CD4-positive, alpha-beta memory T cell (primary cell): ENCODE results near the gene IFITM2. TPM values are rescaled to one million over a fixed set of nuclear protein-coding genes. Genes with fewer than 3 reads are reported as not detected.
A peak's percentile ranks its signal among the peaks of the same experiment; 100 is the strongest.

ENCODE experiments used
- CTCF ChIA-PET: fragments of 350-600 bp; sonication (Branson Sonifier 250); formaldehyde crosslinking; loops from one replicate; lab custom pipeline; 2021; ENCODE audit warnings: inconsistent platforms; ENCODE audit not compliant: partially characterized antibody; lab: Charles Lee
- POLR2A ChIA-PET: fragments of 350-600 bp; sonication (Branson Sonifier 250); formaldehyde crosslinking; loops from one replicate; lab custom pipeline; 2021; ENCODE audit not compliant: partially characterized antibody; lab: Charles Lee
- DNase-seq, 5 donors: peaks; one replicate each; pipeline versions ENCODE4 v3.0.0 to v3.0.0-alpha.2; 2020 to 2022; ENCODE audit warnings: mixed read lengths in 1 of 5
- H3K27ac ChIP-seq: one replicate; pipeline ENCODE4 v1.7.0; 2013; ENCODE audit warnings: low read depth, low read length
- H3K27me3 ChIP-seq: 2 replicates; pipeline ENCODE4 v1.7.0; 2013; ENCODE audit warnings: mild to moderate bottlenecking, low read length, moderate library complexity; ENCODE audit not compliant: insufficient read depth
- H3K36me3 ChIP-seq: 2 replicates; pipeline ENCODE4 v1.7.0; 2013; ENCODE audit warnings: mild to moderate bottlenecking, low read length, moderate library complexity; ENCODE audit not compliant: insufficient read depth
- H3K4me1 ChIP-seq: 2 replicates; pipeline ENCODE4 v1.7.0; 2013; ENCODE audit warnings: mild to moderate bottlenecking, low read length, moderate library complexity; ENCODE audit not compliant: insufficient read depth
- H3K4me3 ChIP-seq, 2 donors: one replicate each; pipeline ENCODE4 v1.7.0; 2013; ENCODE audit warnings: low read length in 2 of 2, mild to moderate bottlenecking in 1 of 2
- H3K9me3 ChIP-seq, 2 donors: one replicate each; pipeline ENCODE4 v1.7.0; 2013; ENCODE audit warnings: low read length in 2 of 2, control low read depth in 1 of 2; ENCODE audit not compliant: control insufficient read depth in 1 of 2
- H3K27ac Mint-ChIP-seq, 7 donors: one replicate each; pipeline ENCODE4 v1.8.0; 2020 to 2021; ENCODE audit warnings: mixed read lengths in 7 of 7, mild to moderate bottlenecking in 6 of 7, inconsistent platforms in 3 of 7, moderate library complexity in 3 of 7
- H3K27me3 Mint-ChIP-seq, 2 donors: one replicate each; pipeline ENCODE4 v1.8.0; 2020 to 2021; ENCODE audit warnings: mixed read lengths in 2 of 2
- H3K36me3 Mint-ChIP-seq, 2 donors: one replicate each; pipeline ENCODE4 v1.8.0; 2020 to 2021; ENCODE audit warnings: mixed read lengths in 2 of 2, inconsistent platforms in 1 of 2, mild to moderate bottlenecking in 1 of 2
- H3K4me1 Mint-ChIP-seq, 4 donors: one replicate each; pipeline ENCODE4 v1.8.0; 2020 to 2021; ENCODE audit warnings: mixed read lengths in 4 of 4, mild to moderate bottlenecking in 1 of 4
- H3K4me3 Mint-ChIP-seq, 8 donors: one replicate each; pipeline ENCODE4 v1.8.0; 2020 to 2021; ENCODE audit warnings: mixed read lengths in 8 of 8, mild to moderate bottlenecking in 7 of 8, moderate library complexity in 6 of 8, inconsistent platforms in 3 of 8
- H3K9me3 Mint-ChIP-seq, 8 donors: one replicate each; pipeline ENCODE4 v1.8.0; 2020 to 2021; ENCODE audit warnings: mixed read lengths in 8 of 8, mild to moderate bottlenecking in 5 of 8, inconsistent platforms in 3 of 8, moderate library complexity in 1 of 8
- intact Hi-C: fragments of 100-400 bp; cut with micrococcal nuclease; formaldehyde crosslinking; loops from one replicate; pipeline ENCODE4 v1.15.1; 2023
- polyA plus RNA-seq, 2 donors: library from polyadenylated mRNA; unstranded; fragments of 300-500 nt; fragmentation: Illumina TruSeq; gene quantifications; one replicate each; pipeline ENCODE4 v1.2.3, GENCODE V29; 2021
- total RNA-seq, 2 experiments: library from RNA; stranded (reverse); gene quantifications; one replicate each; pipeline ENCODE4 v1.2.3, GENCODE V29; 2021

The IFITM2 gene
- total and polyA plus RNA-seq, 4 experiments from 2014 or later = 202 to 3,716 (median 1,347) TPM

GRCh38 chr11:289712-290620, 17.6 kb upstream of the IFITM2 start:
- peak in 1 of 5 donors; percentile 46 for DNase-seq
- H3K36me3 Mint-ChIP-seq = peaks cover 4 to 33% of the 10 kb centered on the region in 2 donors
- H3K4me1 Mint-ChIP-seq = peaks cover 11 to 47% (median 28%) of the 10 kb centered on the region in 4 donors
- CTCF ChIA-PET = interaction anchor here (0.8 to 3.1 kb wide), 5 partner anchors 15 to 159 kb away, joined by 3 to 12 read pairs (median 4); no protein-coding TSS in a partner anchor
- Histone ChIP-seq H3K4me3 (no peak overlapping the region), H3K4me1 (peaks cover 33% of the 10 kb centered on the region), H3K9me3 (no peaks in the 10 kb centered on the region), H3K36me3 (peaks cover 8% of the 10 kb centered on the region), H3K27ac (peak overlapping the region; percentile 55), H3K27me3 (no peaks in the 10 kb centered on the region)
- POLR2A ChIA-PET = interaction anchor here (1.0 to 14.3 kb wide), 18 partner anchors 9 to 159 kb away, joined by 3 to 549 read pairs (median 26); partner anchors contain the start of genes ANO9, BET1L, IFITM2 and IFITM5
- H3K4me3 Mint-ChIP-seq = peak overlapping the region; percentile 66 to 82 (median 78)
- H3K27me3 Mint-ChIP-seq = no peaks in the 10 kb centered on the region
- no peaks in the 10 kb centered on the region for H3K9me3 Mint-ChIP-seq
- intact Hi-C loops = loop anchor here (2.0 to 5.0 kb wide), 2 partner anchors 19 to 53 kb away; partner anchors contain the start of genes PSMD13 and SIRT3
- peak overlapping the region; percentile 85 to 94 (median 89) for H3K27ac Mint-ChIP-seq

GRCh38 chr11:290621-291231, 16.9 kb upstream of the IFITM2 start:
- H3K27ac ChIP-seq = peak overlapping the region; percentile 55
- peak in 1 of 5 donors; percentile 40 for DNase-seq
- H3K4me1 ChIP-seq = peaks cover 30% of the 10 kb centered on the region
- H3K9me3 Mint-ChIP-seq = peaks cover 0 to 1% (median 0%) of the 10 kb centered on the region in 8 donors
- H3K9me3 ChIP-seq = no peaks in the 10 kb centered on the region
- H3K27me3 ChIP-seq = no peaks in the 10 kb centered on the region
- H3K4me3 Mint-ChIP-seq = peak overlapping the region in 4 of 8 donors; percentile 4 to 76 (median 34)
- no peaks in the 10 kb centered on the region for H3K27me3 Mint-ChIP-seq
- intact Hi-C loops = no loop called here
- POLR2A ChIA-PET = interaction anchor here (1.0 to 14.3 kb wide), 13 partner anchors 10 to 158 kb away, joined by 3 to 549 read pairs (median 31); partner anchors contain the start of genes ANO9, BET1L, IFITM2 and NLRP6
- peaks cover 4 to 34% of the 10 kb centered on the region in 2 donors for H3K36me3 Mint-ChIP-seq
- peak overlapping the region in 6 of 7 donors; percentile 42 to 89 (median 67) for H3K27ac Mint-ChIP-seq
- H3K4me1 Mint-ChIP-seq = peaks cover 11 to 44% (median 25%) of the 10 kb centered on the region in 4 donors
- H3K36me3 ChIP-seq = peaks cover 8% of the 10 kb centered on the region
- no peak overlapping the region for H3K4me3 ChIP-seq
- CTCF ChIA-PET = interaction anchor here (0.8 to 3.1 kb wide), 3 partner anchors 14 to 40 kb away, joined by 4 to 12 read pairs (median 5); no protein-coding TSS in a partner anchor

GRCh38 chr11:291281-292210, 16.1 kb upstream of the IFITM2 start:
- H3K27me3 ChIP-seq = no peaks in the 10 kb centered on the region
- Mint-ChIP-seq H3K27me3 (no peaks in the 10 kb centered on the region), H3K4me3 (peak overlapping the region in 4 of 8 donors; percentile 17 to 76 (median 38)), H3K36me3 (peaks cover 0 to 34% of the 10 kb centered on the region in 2 donors), H3K27ac (peak overlapping the region; percentile 42 to 89 (median 73)), H3K9me3 (peaks cover 0 to 1% (median 0%) of the 10 kb centered on the region in 8 donors), H3K4me1 (peaks cover 9 to 40% (median 21%) of the 10 kb centered on the region in 4 donors)
- POLR2A ChIA-PET = interaction anchor here (0.5 to 14.3 kb wide), 13 partner anchors 11 to 158 kb away, joined by 3 to 549 read pairs (median 29); partner anchors contain the start of genes BET1L, IFITM2, NLRP6 and PTDSS2
- no peak overlapping the region for H3K4me3 ChIP-seq
- intact Hi-C loops = no loop called here
- CTCF ChIA-PET = interaction anchor here (0.8 to 3.1 kb wide), 3 partner anchors 13 to 72 kb away, joined by 3 to 12 read pairs (median 5); no protein-coding TSS in a partner anchor
- peaks cover 8% of the 10 kb centered on the region for H3K36me3 ChIP-seq
- H3K9me3 ChIP-seq = no peaks in the 10 kb centered on the region
- H3K4me1 ChIP-seq = peaks cover 22% of the 10 kb centered on the region
- H3K27ac ChIP-seq = no peak overlapping the region
- DNase-seq = peak in 1 of 5 donors; percentile 28

GRCh38 chr11:292211-293121, 15.2 kb upstream of the IFITM2 start:
- peak overlapping the region in 1 of 8 donors; percentile 7 for H3K4me3 Mint-ChIP-seq
- H3K27me3 Mint-ChIP-seq = no peaks in the 10 kb centered on the region
- peaks cover 25% of the 10 kb centered on the region for H3K4me1 ChIP-seq
- no peaks in the 10 kb centered on the region for H3K27me3 ChIP-seq
- no peak overlapping the region for H3K4me3 ChIP-seq
- ChIA-PET CTCF (interaction anchor here (0.8 to 1.5 kb wide), 2 partner anchors 12 to 71 kb away, joined by 3 to 5 read pairs; no protein-coding TSS in a partner anchor), POLR2A (interaction anchor here (0.5 to 9.9 kb wide), 5 partner anchors 12 to 157 kb away, joined by 3 to 148 read pairs (median 9); partner anchors contain the start of genes BET1L, IFITM2, NLRP6 and RIC8A)
- H3K36me3 ChIP-seq = peaks cover 8% of the 10 kb centered on the region
- H3K36me3 Mint-ChIP-seq = peaks cover 0 to 30% of the 10 kb centered on the region in 2 donors
- peaks cover 0 to 1% (median 0%) of the 10 kb centered on the region in 8 donors for H3K9me3 Mint-ChIP-seq
- H3K4me1 Mint-ChIP-seq = peaks cover 10 to 38% (median 23%) of the 10 kb centered on the region in 4 donors
- no peak overlapping the region for H3K27ac ChIP-seq
- H3K27ac Mint-ChIP-seq = peak overlapping the region in 2 of 7 donors; percentile 25 to 42
- intact Hi-C loops = no loop called here
- peak in 1 of 5 donors; percentile 41 for DNase-seq
- no peaks in the 10 kb centered on the region for H3K9me3 ChIP-seq

GRCh38 chr11:293271-293851, 14.3 kb upstream of the IFITM2 start:
- H3K27ac ChIP-seq = no peak overlapping the region
- H3K4me3 Mint-ChIP-seq = no peak overlapping the region
- peaks cover 11 to 37% (median 26%) of the 10 kb centered on the region in 4 donors for H3K4me1 Mint-ChIP-seq
- no peaks in the 10 kb centered on the region for H3K27me3 Mint-ChIP-seq
- CTCF ChIA-PET = interaction anchor here (1.1 kb wide), 3 partner anchors 12 to 62 kb away, joined by 3 to 5 read pairs (median 3); no protein-coding TSS in a partner anchor
- H3K36me3 Mint-ChIP-seq = peaks cover 0 to 23% of the 10 kb centered on the region in 2 donors
- H3K4me1 ChIP-seq = peaks cover 29% of the 10 kb centered on the region
- POLR2A ChIA-PET = interaction anchor here (1.3 to 9.9 kb wide), 3 partner anchors 13 to 25 kb away, joined by 9 to 148 read pairs (median 37); partner anchors contain the start of genes IFITM2 and NLRP6
- intact Hi-C loops = no loop called here
- H3K27ac Mint-ChIP-seq = no peak overlapping the region
- peaks cover 0 to 1% (median 0%) of the 10 kb centered on the region in 8 donors for H3K9me3 Mint-ChIP-seq
- no peaks in the 10 kb centered on the region for H3K9me3 ChIP-seq
- peaks cover 8% of the 10 kb centered on the region for H3K36me3 ChIP-seq
- H3K4me3 ChIP-seq = no peak overlapping the region
- DNase-seq = peak in 1 of 5 donors; percentile 34
- no peaks in the 10 kb centered on the region for H3K27me3 ChIP-seq
